GM21381 (cell line): ENCODE measurements around the gene DGKH.
"Not testable (repeated sequence)": the region's sequence is repeated elsewhere in the genome, so short reads cannot be mapped to it uniquely, and the experiment has no call there.

Experiments used
- ATAC-seq: cut with Tn5 transposase; IDR thresholded peaks from one replicate; pipeline ENCODE4 v1.9.1; 2021; ENCODE audit warnings: mild to moderate bottlenecking, moderate library complexity; ENCODE audit not compliant: unreplicated experiment

Gene DGKH

GRCh38 chr13:42071672-42072419 lies 23.4 kb downstream of the DGKH start:
- ATAC-seq, result no peak

- ATAC-seq, result no peak
Observed at GRCh38 chr13:42073683-42074082, 25.2 kb downstream of the DGKH start.

GRCh38 chr13:42075517-42075916 lies 27.1 kb downstream of the DGKH start:
- ATAC-seq, result no peak

GRCh38 chr13:42076309-42076713 lies 27.9 kb downstream of the DGKH start:
- no peak for ATAC-seq

- no peak for ATAC-seq
Observed at GRCh38 chr13:42078128-42078808, 29.8 kb downstream of the DGKH start.

GRCh38 chr13:42083138-42083770 lies 34.8 kb downstream of the DGKH start:
- no peak for ATAC-seq

- no peak for ATAC-seq
Observed at GRCh38 chr13:42084722-42085121, 36.3 kb downstream of the DGKH start.

- ATAC-seq, result no peak
Observed at GRCh38 chr13:42086582-42086981, 38.1 kb downstream of the DGKH start.

GRCh38 chr13:42094516-42095040 lies 46.1 kb downstream of the DGKH start:
- no peak for ATAC-seq

GRCh38 chr13:42096222-42096621 lies 47.8 kb downstream of the DGKH start:
- ATAC-seq, result not testable (repeated sequence)

- no peak for ATAC-seq
Observed at GRCh38 chr13:42099962-42100675, 51.7 kb downstream of the DGKH start.

GRCh38 chr13:42100960-42101359 lies 52.5 kb downstream of the DGKH start:
- no peak for ATAC-seq

GRCh38 chr13:42101821-42102585 lies 53.6 kb downstream of the DGKH start:
- no peak for ATAC-seq

GRCh38 chr13:42102961-42103865 lies 54.8 kb downstream of the DGKH start:
- no peak for ATAC-seq

GRCh38 chr13:42106998-42107397 lies 58.5 kb downstream of the DGKH start:
- no peak for ATAC-seq

- no peak for ATAC-seq
Observed at GRCh38 chr13:42107421-42107820, 59.0 kb downstream of the DGKH start.

- no peak for ATAC-seq
Observed at GRCh38 chr13:42108217-42108616, 59.8 kb downstream of the DGKH start.

- ATAC-seq, result no peak
Observed at GRCh38 chr13:42109957-42110356, 61.5 kb downstream of the DGKH start.

- ATAC-seq, result no peak
Observed at GRCh38 chr13:42110410-42111155, 62.1 kb downstream of the DGKH start.
